ENCODE results near the gene EDC3. TPM values are rescaled to one million over a fixed set of nuclear protein-coding genes. Genes with fewer than 3 reads are reported as not detected.

EDC3 gene
- total and polyA plus RNA-seq, 2 experiments from 2014 or later = 13.8 to 26.5 TPM

GRCh38 chr15:74628949-74629348 is 66.9 kb downstream of the EDC3 start (continued):
- no peak for TF ChIP-seq ETS1 (IDR thresholded peaks at IDR 0.05)
- TF ChIP-seq CREB1 (CRISPR knock-in tag; IDR thresholded peaks at IDR 0.05; ENCODE audit: low read depth) = no peak
- TF ChIP-seq EZH2 (IDR thresholded peaks at IDR 0.05; ENCODE audit: low read depth, unreplicated experiment) = no peak

GRCh38 chr15:74628199-74628598 is 67.6 kb downstream of the EDC3 start:
- no peak overlapping the region for H3K4me3 Mint-ChIP-seq
- H3K4me3 ChIP-seq = no peak overlapping the region
- no peaks in the 10 kb centered on the region for H3K79me2 ChIP-seq (replicated peaks; ENCODE audit: insufficient read depth)
- DNase-seq (ENCODE audit: low spot score) (no peak), ATAC-seq (no peak)
- no peak overlapping the region for H3K4me2 ChIP-seq
- H3K9me2 ChIP-seq (ENCODE audit: insufficient read depth) = no peaks in the 10 kb centered on the region
- TF ChIP-seq CREB1 (CRISPR knock-in tag; IDR thresholded peaks at IDR 0.05; ENCODE audit: low read depth) = no peak
- H3K27me3 Mint-ChIP-seq (ENCODE audit: insufficient read depth, low read depth, poor library complexity) = peaks cover 16% of the 10 kb centered on the region
- no peaks in the 10 kb centered on the region for H3K4me1 ChIP-seq (ENCODE audit: insufficient read depth)
- H3K4me1 Mint-ChIP-seq = no peaks in the 10 kb centered on the region
- H3K9me3 Mint-ChIP-seq = no peaks in the 10 kb centered on the region
- H3K27ac ChIP-seq (ENCODE audit: low read depth) = no peak overlapping the region
- no peaks in the 10 kb centered on the region for H3K27me3 ChIP-seq (ENCODE audit: insufficient read depth)
- H3F3A ChIP-seq (replicated peaks; ENCODE audit: low read depth) = 0 out of 2 replicates have a peak, but pooled peaks cover 7% of the 10 kb centered on the region
- H3K36me3 Mint-ChIP-seq (ENCODE audit: low read depth) = peaks cover 68% of the 10 kb centered on the region
- H3K27ac Mint-ChIP-seq = no peak overlapping the region
- no peak overlapping the region for H2AFZ ChIP-seq
- H3K36me3 ChIP-seq (ENCODE audit: insufficient read depth) = peaks cover 12% of the 10 kb centered on the region; the same call in 1 of the 2 replicates
- H4K20me1 ChIP-seq (replicated peaks; ENCODE audit: insufficient read depth) = peaks cover 2% of the 10 kb centered on the region

- Mint-ChIP-seq H3K36me3 (ENCODE audit: low read depth) (peaks cover 72% of the 10 kb centered on the region), H3K4me3 (no peak overlapping the region), H3K27ac (no peak overlapping the region), H3K4me1 (no peaks in the 10 kb centered on the region), H3K27me3 (ENCODE audit: insufficient read depth, low read depth, poor library complexity) (peaks cover 16% of the 10 kb centered on the region), H3K9me3 (no peaks in the 10 kb centered on the region)
- Histone ChIP-seq H2AFZ (no peak overlapping the region), H3K27ac (ENCODE audit: low read depth) (no peak overlapping the region), H3K9me2 (ENCODE audit: insufficient read depth) (no peaks in the 10 kb centered on the region), H3K27me3 (ENCODE audit: insufficient read depth) (no peaks in the 10 kb centered on the region), H3K4me3 (no peak overlapping the region), H3K4me1 (ENCODE audit: insufficient read depth) (no peaks in the 10 kb centered on the region), H3K79me2 (replicated peaks; ENCODE audit: insufficient read depth) (no peaks in the 10 kb centered on the region), H3F3A (replicated peaks; ENCODE audit: low read depth) (0 out of 2 replicates have a peak, but pooled peaks cover 7% of the 10 kb centered on the region), H4K20me1 (replicated peaks; ENCODE audit: insufficient read depth) (peaks cover 7% of the 10 kb centered on the region), H3K36me3 (ENCODE audit: insufficient read depth) (peaks cover 16% of the 10 kb centered on the region; the same call in 1 of the 2 replicates), H3K4me2 (no peak overlapping the region)
- ATAC-seq (no peak), DNase-seq (ENCODE audit: low spot score) (no peak)
- TF ChIP-seq EZH2 (IDR thresholded peaks at IDR 0.05; ENCODE audit: low read depth, unreplicated experiment) (no peak), CTCF (conservative IDR thresholded peaks at IDR 0.05; ENCODE audit: low read depth in 2 of 2) (no peak), STAT1 (IDR thresholded peaks at IDR 0.05; ENCODE audit: unreplicated experiment) (no peak), NANOG (IDR thresholded peaks at IDR 0.05; ENCODE audit: borderline replicate concordance) (no peak)
These were observed 68.1 kb downstream of the EDC3 start for GRCh38 chr15:74627766-74628165.

Measured in GM23338 (cell line).